ENCODE results near the gene CTBP2.

DNA sequence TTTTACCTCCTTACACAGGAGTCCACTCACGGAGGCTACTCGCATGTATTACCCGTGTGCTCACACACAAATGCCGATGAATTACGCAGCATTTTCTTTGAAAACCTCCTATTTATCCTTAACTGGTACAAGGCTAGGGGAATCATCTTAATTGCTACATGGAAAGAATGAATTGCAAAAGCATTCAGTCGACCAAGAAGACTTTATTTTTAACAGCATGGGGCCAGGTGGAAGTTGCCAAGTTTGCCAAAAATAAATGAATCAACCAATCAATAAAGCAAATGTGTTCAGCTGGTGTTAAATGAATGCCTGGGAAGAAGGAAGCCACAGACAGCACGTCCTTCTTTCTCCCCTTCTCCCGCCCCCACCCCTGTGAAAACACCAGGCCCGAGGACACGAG is 55.8 kb downstream of the CTBP2 start:
- TF ChIP-seq, protein P1, sequence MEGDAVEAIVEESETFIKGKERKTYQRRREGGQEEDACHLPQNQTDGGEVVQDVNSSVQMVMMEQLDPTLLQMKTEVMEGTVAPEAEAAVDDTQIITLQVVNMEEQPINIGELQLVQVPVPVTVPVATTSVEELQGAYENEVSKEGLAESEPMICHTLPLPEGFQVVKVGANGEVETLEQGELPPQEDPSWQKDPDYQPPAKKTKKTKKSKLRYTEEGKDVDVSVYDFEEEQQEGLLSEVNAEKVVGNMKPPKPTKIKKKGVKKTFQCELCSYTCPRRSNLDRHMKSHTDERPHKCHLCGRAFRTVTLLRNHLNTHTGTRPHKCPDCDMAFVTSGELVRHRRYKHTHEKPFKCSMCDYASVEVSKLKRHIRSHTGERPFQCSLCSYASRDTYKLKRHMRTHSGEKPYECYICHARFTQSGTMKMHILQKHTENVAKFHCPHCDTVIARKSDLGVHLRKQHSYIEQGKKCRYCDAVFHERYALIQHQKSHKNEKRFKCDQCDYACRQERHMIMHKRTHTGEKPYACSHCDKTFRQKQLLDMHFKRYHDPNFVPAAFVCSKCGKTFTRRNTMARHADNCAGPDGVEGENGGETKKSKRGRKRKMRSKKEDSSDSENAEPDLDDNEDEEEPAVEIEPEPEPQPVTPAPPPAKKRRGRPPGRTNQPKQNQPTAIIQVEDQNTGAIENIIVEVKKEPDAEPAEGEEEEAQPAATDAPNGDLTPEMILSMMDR (IDR thresholded peaks at IDR 0.05), result no peak
- TF ChIP-seq POLR2A (IDR thresholded peaks at IDR 0.05), result no peak
